Forelimb muscle (tissue), 1 donor: ENCODE results near the gene COX5A. TPM values are rescaled to one million over a fixed set of nuclear protein-coding genes. Genes with fewer than 3 reads are reported as not detected.
A peak's percentile ranks its signal among the peaks of the same experiment; 100 is the strongest.

ENCODE experiments used
- DNase-seq: peaks from one replicate; pipeline ENCODE4 v3.0.0-alpha.2; 2013; ENCODE audit warnings: low read depth
- polyA plus RNA-seq: library from polyadenylated mRNA; unstranded; fragments of 120-200 nt; gene quantifications from one replicate; pipeline ENCODE4 v1.2.1, GENCODE V29; 2013; ENCODE audit not compliant: insufficient read length

COX5A gene
- 249 TPM for polyA plus RNA-seq

DNA sequence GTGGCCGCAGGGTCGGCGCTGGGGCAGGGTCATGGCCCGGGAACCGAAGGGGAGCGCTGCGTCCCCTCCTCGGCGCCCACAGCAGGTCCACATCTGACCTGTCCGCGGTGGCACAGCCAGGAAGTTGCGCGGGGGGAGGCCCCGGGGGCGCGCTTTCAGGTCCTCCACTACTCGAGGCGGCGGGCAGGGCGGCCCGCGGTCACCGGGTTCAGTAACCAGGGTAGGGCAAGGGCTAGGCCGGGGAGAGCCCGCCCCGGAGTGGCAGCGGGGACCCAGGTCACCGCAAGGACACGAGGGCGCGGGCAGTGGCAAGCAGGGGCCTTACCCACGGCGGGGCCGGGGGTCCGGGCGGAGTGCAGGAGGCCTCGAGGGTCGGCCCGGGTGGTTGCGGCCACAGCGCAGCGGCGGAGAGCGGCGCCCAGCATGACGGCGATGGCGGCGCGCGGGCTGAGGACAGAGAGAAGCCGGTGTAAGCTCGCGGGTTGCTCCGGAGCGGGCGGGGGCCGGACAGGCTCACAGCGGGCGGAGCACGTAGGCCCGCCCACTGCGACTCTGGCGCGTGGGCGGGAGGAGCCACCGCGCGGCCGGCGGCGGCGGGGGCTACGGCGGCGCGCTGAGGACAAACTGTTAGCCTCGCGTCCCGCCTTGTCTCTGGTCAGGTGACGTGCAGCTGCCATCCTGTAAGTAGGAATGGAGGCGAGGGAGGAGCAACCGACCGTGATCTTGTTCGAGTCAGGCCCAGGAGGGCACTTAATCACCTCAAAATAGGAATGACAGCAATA lies at the start of gene COX5A:
Gene COX5A (minus strand): TSS at position 484 of the 782 bp plus-strand sequence. CDS start 59 bp downstream, at position 425.
- peak; percentile 94 for DNase-seq

DNA sequence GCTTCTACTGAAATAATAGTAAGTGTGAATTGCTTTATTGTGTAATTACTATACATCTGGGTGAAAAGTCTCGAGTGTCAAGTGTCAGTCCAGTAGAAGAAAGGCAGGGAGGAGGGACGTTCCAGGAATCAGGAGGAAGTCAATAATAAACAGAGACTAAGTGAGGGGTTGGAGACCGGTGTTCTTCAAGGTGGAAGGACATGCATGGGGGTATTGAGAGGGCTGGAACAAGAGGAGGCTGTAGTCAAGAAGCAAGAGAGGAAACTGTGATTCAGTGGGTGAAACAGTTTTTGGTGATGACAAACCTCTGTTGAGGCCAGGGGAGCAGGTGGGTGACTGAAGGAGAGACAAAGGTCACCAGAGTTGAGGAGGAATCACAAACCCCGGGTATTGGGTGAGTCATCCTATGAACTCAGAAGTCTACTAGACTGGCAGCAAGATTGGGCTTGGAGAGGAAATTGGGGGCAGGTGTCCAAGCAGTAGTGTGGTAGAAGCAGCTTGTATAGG lies 45.9 kb upstream of the COX5A start:
- no peak for DNase-seq

DNA sequence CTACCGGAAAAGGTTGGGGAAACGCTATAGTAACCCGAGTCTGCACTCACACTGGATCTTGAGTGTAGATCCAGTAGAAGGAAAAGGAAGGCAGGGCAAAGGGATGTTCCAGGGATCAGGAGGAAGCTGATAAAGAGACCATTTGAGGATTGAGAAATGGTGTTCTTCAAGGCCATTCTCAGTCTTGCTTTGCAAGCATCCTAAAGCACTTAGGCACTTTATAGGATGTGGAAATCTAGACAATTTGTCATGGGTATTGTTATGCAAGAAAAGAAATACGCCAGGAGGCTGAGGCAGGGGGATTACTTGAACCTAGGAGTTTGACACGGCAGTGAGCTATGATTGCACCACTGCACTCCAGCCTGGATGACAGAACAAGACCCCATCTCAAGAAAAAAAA lies 44.3 kb upstream of the COX5A start:
- no peak for DNase-seq

DNA sequence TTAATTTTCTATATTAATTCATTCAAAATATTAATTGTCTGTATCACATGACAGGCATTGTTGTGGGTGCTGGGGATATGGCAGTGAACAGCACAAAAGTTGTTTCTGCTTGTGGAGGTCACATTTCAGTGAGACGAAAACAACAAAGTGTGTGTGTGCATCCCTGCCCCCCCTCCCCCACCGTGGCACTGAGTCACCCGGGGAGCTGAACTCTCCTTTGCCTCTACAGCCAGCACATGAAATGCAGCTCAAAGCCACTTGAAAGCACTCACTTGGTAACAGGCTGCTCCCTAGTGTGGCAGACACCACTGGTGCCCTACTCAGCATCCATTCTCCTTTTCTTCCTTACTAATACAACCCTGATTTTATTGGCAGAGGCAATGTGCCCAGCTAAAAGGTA lies 40.6 kb upstream of the COX5A start:
- no peak for DNase-seq

DNA sequence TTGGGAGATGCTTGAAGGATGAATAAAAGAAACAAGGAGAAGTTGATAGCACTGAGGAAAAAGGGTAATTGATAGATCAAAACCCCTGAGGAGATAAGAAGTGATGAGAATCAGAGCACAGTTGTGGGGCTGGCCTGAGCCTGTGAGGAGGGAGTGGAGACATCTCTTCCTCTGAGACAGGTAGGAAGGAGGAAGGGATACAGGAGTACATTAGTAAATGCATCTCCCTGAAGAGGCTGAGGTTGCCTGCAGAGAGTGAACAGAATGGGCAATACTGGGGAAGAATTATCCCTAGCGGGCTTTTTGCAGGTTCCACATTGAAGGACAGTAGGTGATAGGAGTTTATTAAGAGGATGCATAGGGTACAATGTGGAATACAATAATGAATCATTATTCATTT lies 40.2 kb upstream of the COX5A start:
- no peak for DNase-seq

DNA sequence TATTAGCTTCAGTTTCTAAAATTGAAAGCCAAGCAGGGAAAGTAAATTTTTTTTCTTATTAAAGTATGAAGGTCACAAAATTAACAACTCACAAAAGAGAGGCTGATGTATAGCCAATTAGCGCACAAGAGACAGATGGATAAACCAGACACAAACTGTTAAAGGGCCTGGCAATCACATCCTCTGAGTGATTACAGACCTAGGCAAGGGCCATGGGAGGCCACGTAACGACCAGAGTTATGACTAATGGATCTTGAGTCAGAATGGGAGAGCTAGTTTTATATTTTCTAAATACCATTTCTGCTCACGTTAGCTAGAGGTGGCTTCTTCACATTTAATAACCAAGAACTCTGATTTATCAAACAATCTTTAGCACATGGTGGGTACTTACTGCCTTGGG lies 39.7 kb upstream of the COX5A start:
- no peak for DNase-seq

DNA sequence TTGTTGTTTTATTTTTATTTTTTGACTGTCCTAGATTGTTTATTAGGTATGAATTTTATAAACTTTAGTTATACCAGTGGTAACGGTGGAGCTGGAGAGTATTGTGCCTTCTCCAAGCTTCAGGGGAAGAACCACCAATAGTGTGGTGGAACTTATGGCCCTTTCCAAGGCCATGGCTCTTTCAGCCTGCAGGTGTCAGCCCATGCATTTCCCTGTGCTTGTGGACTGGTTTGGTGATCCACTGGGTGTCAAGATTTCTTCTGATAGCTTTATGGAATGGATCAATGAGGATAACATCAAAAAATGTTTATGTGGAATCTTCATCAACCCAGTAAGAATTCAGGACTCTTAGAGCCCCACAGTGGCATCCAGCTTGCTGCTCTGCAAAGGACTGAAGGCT lies 38.3 kb upstream of the COX5A start:
- DNase-seq = no peak

DNA sequence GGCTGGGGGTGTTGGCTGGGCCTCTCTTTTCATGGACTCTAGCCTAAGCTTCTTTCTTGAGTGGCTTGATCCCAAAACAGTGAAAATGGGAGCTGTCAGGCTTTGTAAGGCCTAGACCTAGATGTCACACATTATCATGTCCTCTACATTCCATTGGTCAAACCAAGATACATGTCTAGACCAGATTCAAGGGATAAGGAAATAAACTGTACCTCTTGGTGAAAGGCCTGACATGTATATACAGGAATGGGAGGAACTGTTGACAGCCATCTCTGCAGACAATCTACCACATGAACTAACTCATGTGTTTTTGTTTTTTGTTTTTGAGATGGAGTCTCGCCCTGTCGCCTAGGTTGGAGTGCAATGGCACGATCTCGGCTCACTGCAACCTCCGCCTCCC lies 29.8 kb upstream of the COX5A start:
- DNase-seq = no peak

DNA sequence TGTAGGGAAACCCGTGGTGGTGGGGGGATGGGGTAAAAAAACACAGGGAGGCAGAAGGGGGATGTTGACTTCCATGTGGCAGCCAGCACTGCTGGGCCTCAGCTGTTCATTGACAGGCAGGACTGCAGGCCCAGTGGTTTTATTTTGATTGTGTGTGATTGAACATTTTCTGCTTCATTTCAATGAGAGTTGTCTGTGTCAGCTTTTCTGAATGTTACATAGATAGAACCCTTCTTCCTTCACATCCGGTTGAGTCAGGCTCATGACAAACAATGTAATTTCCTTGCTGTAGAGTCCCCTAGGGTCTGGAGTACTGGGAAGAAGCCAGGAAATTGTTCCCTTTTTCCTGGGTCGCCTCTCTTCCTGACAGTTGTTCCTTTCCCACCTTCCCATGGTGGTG lies 26.9 kb upstream of the COX5A start:
- DNase-seq = no peak

DNA sequence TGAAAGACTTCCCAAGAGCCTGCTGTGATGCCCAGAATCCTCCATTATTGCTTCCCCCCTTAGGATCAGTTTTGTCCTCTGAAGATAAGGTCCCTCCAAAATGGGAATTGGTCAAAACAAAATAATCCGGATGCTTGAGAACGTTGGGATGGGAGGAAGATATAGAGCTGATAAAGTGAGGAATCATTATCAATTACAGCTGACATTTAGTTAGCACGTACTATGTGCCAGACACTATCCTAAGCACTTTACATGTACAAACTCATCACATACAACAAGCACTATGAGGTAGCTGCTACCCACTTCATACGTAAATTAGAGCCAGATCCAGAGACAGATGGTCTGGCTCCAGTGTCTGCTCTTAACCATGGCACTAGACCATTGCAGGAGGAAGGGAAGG lies 25.3 kb upstream of the COX5A start:
- no peak for DNase-seq

DNA sequence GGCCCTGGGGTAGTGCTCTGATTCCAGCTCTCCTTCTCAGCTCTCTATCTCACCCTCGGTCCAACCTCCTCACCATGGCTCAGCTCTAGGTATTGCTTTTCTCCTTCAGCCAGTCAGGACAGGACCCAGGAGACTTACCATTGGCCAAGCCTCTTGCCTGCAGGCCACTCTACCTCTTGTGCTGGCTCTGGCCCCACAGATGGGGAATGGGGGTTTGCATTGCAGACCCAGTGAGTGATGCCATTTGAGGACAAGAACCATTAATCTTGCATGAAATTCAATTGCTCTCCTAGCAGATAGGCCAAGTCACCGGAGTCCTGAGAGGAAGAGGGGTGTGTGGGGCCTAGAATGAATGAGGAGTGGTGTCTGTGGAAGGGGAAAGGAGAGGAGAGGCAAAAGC lies 24.8 kb upstream of the COX5A start:
- no peak for DNase-seq

DNA sequence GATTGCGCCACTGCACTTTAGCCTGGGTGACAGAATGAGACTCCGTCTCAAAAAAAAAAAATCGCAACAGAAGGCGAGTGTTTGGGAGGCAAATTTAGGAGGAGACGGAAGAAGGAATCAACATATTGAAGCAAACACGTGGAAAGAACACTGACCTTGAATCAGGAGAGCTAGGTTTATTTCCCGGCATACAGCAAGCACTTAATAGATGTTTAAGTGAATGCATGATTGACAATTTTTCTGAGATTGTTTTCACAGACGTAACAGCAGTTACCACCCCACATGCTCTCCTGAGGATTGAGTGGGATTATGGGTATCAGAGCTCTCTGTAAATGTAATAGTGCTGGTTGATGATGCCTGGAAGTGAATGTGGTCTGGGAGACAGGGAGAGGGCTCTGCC lies 24.3 kb upstream of the COX5A start:
- no peak for DNase-seq

DNA sequence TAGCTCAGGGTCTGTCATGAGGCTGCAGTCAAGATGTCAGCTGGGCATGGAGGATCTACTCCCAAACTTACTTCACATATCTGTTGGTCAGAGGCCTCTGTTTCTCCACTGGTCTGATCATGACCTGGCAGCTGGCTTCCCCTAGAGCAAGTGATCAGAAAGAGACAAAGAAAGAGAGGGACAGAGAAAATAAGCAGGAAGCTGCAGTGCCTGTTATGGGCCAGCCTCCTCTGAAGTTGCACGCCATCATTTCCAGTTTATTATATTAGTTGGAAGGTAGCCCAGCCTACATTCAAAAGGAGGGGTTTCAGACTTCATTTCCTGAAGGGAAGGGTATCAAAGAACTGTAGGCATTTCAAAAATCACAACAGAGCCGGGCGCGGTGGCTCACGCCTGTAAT lies 23.7 kb upstream of the COX5A start:
- no peak for DNase-seq

DNA sequence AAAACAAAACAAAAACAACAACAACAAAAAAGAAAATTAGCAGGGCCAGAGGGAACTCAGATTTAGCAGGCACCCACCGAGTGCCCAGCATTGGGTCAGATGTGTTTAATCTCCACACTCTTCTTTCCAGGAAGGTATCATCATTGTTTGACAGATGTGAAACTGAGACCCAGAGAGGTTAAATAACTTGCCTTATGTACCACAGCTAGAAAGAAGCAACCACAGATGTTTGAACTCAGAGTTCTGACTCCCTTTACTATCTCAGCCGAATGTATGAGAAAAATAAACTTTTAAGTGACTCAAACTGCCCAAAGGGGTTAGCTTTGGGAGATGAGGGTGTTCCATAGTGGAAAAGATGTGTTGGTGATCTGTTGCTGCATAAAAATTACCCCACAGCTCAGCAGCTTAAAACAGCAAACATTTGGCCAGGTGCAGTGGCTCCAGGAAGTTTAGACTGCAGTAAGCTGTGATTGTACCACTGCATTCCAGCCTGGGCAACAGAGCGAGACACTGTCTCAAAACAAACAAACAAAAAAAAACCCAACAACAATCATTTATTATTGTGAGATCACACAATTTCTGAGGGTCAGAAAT lies 23.2 kb upstream of the COX5A start:
- DNase-seq = no peak

DNA sequence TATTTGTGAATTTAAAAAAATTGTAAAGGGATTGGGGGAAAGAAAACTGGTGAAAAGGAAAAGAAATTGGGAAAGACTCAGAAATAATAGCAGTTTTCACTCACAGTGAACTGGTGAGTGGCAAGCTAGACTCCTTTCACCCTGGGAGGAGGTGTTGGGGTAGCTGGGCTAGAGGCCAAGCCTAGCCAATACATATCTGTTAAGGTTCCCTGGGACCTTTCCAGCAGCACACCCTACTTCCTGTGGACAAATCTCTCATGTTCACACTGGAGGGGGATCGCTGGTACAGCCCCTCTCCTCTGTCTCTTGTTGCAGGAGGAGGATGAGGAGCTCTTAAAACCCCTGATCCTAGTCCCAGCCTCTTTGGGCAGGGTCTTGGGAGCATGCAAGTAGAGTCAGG lies 22.4 kb upstream of the COX5A start:
- DNase-seq = no peak

DNA sequence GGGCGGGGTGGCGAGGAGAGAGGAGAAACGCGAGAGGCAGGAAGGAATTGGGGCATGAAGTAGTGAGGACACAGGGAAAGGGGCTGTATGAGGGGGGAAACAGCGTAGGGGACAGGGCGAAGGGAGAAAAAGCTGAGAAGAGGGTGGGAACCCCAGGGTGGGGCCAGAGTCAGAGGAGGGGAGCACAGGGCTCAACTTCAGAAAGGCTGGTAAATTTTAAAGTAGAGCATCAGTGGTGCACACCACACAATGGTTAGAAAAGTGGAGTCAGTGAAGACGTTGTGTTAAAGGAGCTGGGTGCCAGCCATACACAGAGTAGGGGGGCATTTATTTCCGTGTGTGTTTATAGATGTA lies 21.7 kb upstream of the COX5A start:
- no peak for DNase-seq

DNA sequence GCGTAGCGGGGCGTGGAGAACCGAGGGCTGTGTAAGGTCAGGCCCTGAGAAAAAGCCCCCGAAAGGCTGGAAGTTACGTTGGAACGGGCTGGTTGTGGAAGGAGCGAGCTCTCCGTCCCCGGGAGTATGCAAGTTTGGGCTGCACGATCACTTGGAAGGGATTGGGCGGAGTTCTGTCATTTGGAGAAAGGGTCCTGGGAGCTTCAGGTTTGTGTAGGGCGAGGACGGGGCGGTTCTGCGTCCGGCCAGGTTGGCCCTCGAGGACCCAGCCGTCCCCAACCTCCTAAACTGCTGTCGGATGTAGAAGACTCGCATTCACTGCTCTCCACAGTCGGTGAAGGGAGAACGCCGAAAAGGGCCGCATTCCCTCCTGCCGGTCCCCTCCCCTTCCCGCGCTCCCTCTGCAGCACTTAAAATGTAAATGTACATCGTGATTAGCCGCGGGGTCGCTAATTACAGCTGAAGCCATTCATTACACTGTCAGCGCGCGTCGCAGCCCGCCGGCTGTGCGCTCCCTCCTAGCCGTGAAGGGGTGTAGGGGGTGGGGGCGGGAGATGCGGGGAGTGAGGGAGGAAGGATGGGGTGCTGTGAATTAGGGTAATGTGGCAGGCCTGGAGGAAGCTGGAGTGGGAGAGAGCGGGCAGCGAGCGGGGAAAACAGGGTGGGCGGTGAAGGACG lies 21.2 kb upstream of the COX5A start:
- DNase-seq = no peak

DNA sequence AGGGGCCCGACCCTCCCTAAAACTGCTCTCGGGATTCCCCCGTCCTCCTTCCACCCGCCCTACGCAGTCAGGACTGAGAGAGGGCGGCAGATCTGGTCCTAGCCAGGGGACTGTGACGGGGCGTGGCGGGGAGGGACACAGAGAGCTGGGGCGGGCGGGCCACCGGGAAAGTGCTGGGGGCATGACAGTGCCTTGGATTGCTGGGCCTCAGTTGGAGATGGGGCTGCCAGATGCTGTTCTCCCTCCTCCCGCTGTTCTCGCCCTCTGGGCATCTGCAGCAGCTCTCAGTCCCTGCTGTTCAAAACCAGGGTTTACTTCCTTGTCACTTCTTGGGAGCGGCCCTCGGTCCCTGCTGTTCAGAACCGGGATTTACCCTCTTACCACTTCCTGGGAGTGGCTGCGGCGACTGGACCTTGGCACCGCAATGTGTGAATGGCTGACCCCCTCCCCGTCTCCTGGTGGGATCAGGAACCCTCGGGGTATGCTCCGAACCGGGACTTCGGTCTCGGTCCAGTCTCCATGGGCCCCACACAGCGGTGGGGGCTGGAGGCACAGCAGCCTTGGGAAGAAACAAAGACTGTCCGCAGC lies 20.5 kb upstream of the COX5A start:
- no peak for DNase-seq

DNA sequence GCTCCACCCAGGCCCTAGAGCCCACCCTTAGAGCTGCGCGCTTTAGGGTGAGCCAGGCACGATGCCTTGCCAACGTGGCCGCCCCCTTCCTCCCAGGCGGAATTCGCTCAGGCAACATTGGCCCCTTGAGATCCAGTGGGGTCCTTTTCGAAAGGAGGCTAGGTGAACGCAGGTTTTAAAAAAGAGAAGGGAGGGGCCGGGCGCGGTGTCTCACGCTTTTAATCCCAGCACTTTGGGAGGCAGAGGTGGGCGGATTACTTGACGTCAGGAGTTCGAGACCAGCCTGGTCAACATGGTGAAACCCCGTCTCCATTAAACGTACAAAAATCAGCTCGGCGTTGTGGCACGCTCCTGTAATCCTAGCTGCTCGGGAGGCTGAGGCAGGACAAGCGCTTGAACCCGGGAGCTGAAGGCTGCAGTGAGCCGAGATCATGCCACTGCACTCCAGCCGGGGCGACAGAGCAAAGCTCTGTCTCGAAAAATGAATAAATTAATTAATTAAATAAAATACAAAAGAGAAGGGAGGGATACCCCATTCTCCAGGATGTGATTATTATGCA lies 19.7 kb upstream of the COX5A start:
- no peak for DNase-seq

DNA sequence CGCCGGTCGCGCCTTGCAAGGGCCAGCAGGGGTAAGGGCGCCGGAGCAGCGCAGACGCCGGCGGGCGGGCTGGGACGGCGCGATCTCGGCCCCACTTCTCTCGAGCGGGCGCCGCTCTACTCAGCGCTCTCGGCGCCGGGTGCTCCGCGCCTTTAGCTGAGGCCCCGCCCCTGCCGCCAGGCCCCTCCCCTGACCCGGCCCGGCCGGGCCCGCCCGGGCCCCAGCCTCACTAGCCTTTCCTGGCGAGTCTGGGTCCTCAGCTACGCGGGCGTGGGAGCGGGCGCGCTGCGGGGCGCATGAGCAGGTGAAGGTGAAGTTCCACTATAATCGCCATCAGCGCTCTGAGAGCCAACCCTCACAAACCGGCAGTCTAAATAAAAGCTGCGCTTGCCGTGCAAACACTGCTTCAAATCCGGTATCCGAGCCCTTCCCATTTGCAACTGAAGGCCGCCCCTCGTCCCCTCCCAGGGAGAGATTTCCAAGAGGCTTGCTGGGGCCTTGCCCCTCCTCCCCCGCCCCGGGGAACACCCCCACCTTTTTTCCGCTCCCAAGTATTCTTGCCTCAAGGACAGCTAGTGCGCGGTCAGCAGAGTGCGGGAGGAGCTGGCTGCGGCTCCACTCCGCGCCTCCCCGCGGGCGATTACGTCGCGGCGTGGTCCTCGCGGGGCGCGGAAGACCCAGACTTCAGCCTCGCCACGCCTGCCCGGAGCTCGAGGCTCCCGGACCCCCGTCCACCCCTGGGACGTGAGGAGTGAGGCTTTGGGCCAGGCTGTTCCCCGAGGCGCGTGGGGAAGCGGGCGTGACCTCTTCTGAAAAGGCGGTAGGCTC lies 19.0 kb upstream of the COX5A start, which contains the start of gene RPP25:
Gene RPP25 (minus strand): TSS at position 125 of the 828 bp plus-strand sequence. CDS start 189 bp downstream, outside the sequence.
- no peak for DNase-seq
